HPDE6-E6E7 (cell line): ENCODE measurements around the gene GNAZ.

Experiments
- DNase-seq: peaks from one replicate; pipeline ENCODE4 v3.0.0; 2011; ENCODE audit warnings: missing footprints; ENCODE audit errors: extremely low spot score

The GNAZ gene

GRCh38 chr22:23106344-23106743 is 36.0 kb downstream of the GNAZ start:
- no peak for DNase-seq

- DNase-seq = no peak
Measured at GRCh38 chr22:23106906-23107367, 36.6 kb downstream of the GNAZ start.

- DNase-seq = no peak
Measured at GRCh38 chr22:23107487-23108248, 37.3 kb downstream of the GNAZ start.

GRCh38 chr22:23108249-23109078 is 38.1 kb downstream of the GNAZ start:
- DNase-seq = no peak

GRCh38 chr22:23109079-23109347 is 38.7 kb downstream of the GNAZ start:
- no peak for DNase-seq

DNA sequence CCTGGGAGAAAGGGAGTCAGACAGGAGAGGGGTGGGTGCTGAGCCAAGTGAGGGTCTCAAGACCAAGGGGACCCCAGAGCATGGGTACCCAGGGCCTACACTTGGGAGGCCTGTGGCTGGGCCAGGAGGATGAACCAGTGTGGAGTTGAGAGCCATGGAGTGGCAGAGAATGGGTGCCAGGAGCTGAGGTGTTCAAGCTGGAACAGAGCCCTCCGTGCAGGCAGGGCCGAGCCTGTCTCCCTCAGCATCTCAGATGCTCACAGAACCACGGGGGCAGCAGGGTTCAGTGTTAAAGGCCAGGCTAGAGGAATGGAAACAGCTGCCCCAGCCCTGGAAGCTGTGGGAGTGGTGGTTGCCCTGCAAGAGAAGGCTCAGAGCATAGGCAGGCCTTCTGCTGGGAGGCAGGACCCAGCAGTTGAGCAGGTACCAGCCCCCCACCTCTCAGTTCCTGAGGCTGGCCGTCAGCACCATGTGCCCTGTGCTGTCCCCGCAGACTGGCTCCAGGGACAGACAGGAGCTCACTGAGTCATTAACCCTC is 39.2 kb downstream of the GNAZ start:
- DNase-seq = no peak

GRCh38 chr22:23110190-23110921 is 40.0 kb downstream of the GNAZ start:
- DNase-seq = no peak

DNA sequence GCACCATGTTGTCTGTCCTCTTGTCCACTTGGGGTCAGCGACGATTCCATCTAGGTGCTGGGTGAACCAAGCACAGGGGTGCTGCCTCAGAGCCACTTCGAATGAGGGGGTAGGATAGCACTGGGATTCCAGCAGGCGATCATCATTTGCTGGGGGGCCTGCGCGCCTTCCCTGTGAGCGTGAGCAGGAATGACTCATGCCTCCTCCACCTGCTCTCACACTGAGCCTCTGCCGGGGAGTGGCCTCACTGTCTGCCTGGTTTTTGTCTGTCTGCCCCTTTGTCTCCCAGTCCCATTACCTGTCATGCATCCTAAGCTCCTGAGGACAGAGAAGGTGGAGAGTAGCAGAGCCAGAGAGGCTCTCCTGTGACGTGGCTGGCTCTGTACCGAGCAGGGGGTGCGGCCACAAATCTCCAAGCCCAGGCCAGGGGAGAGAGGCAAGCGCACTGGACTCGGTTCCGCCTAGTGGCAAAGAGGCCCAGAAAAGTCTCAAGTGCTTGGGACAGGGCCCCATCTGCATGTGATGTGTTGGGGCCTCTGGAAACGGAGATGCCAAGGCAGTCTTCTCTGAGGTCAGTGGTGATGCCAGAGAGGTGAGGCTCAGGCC is 40.7 kb downstream of the GNAZ start:
- peak; percentile 13 for DNase-seq

GRCh38 chr22:23112472-23113012 is 42.2 kb downstream of the GNAZ start:
- no peak for DNase-seq

GRCh38 chr22:23113067-23113846 is 42.9 kb downstream of the GNAZ start:
- no peak for DNase-seq

- DNase-seq = no peak
Measured at GRCh38 chr22:23113847-23114720, 43.8 kb downstream of the GNAZ start.

- no peak for DNase-seq
Measured at GRCh38 chr22:23114721-23115020, 44.4 kb downstream of the GNAZ start.

GRCh38 chr22:23115369-23115768 is 45.0 kb downstream of the GNAZ start:
- no peak for DNase-seq

GRCh38 chr22:23115825-23116494 is 45.6 kb downstream of the GNAZ start:
- no peak for DNase-seq

DNA sequence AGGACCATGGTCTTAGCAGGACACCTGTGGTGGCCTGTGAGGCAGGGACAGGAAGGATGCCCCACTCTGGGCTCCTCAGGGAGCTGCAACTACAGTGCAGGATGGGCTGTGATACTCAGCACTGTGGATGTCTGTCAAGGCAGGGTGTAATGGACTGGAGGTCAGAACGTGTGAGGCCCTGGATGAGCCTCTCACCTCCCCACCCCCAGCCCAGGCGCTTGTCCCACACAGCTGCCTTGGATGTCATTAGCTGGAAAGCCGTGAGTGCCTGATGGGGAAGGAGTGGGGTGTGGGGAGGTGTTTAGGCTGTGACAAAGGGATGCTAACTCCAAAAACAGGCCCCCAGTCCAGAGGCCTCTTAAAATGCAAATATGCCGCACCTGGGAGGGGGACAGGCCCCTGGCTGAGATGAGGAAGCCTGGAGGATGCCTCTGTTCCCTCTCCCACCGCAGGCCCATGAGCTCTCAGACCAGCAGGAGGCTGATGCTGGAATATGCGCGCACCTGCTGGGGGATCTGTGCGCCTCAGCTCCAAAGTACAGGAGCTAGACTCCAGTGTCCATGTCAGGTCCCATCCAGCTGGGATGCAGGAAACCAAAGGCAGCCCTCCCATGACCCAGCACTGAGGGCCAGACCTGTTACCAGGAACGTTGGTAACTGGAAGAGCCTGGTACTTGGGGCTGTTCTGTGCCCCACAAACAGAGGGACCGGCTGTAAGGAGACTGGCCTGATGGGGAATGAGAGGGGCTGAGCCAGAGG is 46.4 kb downstream of the GNAZ start:
- no peak for DNase-seq

- DNase-seq = no peak
Measured at GRCh38 chr22:23117275-23117674, 47.0 kb downstream of the GNAZ start.

GRCh38 chr22:23117891-23118646 is 47.8 kb downstream of the GNAZ start:
- no peak for DNase-seq
